ENCODE results near the gene GRM1.

The GRM1 gene

GRCh38 chr6:146336191-146336590 lies 307.3 kb downstream of the GRM1 start:
- no peak for DNase-seq (ENCODE audit: low spot score)

DNA sequence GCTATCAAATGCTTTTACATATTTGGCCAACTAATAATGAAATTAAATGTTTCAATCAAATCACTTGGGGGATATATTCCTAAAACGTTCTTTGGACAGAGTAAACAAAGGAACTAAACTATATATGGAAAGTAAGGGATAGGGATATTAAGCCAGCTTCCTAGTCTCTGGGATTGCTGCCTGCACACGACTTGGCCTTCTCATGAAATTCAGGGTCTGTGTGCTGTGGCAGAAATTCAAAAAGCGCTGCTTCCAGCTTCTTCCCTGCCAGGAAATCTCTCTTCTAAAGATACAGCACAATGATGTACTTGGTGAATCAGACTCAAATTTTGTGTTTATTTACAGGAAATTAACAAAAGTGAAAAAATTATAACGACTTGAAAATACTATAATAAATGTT lies 308.5 kb downstream of the GRM1 start:
- no peak for DNase-seq (ENCODE audit: low spot score)

GRCh38 chr6:146339716-146340115 lies 310.9 kb downstream of the GRM1 start:
- DNase-seq (ENCODE audit: low spot score): no peak

DNA sequence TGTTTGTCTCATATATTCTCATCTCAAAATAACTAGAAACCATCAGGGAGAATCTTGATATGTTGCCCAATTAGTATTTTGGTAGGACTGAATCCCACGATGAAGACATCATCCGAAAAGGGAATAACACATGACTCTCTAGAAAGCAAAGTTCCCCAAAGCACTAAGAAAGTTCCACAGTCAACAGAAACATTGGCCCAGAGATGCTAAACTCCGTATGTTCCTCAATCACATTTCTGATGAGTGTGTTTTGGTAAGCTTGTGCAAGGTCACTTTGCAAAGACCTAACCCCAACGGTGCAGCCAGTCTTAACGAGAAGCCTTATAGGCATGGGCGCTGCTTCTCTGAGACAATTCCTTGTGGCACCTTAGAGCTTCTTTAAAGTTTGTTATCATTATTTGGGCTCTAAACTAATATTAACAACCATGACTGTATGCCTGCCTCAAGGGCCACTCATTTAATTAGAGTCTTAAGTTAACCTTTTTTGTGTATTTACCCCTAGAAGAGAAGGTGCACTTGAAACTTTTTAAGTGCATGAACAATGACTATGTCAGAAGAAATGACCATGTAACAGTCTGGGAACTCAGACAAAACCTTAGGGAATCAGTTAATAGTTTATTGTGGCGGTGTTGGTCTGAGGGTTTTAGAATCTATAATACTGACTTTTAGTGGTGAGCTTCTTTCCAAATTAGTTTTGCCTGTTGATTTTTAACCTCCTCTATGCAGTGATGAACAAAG lies 312.8 kb downstream of the GRM1 start:
- no peak for DNase-seq (ENCODE audit: low spot score)

DNA sequence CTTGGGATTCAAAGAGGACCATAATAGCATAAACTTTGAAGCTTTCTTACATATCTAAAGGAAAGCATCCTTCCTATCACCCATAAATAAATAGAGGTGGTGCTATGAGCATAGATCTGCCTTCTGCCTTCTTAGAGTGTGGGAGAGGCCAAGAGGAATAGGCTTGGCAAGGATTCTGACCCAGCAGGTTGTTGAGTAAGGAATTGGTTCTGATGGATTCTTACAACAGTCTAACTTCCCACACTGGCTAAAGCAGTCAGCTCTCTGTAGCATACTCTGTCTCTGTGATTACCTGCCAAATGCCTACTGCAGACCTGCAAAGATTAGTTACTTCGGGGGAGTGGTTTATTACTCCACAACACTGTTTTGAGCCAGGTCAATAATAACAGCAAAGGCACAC lies 316.7 kb downstream of the GRM1 start:
- DNase-seq (ENCODE audit: low spot score): no peak

- DNase-seq (ENCODE audit: low spot score): no peak
Observed at GRCh38 chr6:146347090-146347489, 318.2 kb downstream of the GRM1 start.

DNA sequence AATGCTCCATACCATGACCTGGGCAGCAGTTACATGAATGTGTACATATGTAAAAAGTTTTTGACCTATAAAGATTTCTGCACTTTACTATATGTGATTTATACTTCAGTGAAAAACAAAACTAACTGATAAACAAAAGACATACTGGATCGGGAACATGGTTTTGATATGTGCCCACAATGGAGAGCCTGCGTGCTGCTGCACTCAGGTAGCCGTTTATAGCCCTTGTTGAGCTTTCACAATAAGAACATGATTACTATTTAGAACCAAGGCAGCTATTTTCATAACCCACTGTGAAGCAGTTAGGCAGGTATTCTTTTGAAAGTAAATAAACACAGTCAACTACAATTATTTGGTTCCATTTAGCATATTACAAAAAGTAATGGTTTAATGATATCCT lies 318.8 kb downstream of the GRM1 start:
- DNase-seq (ENCODE audit: low spot score): no peak

- no peak for DNase-seq (ENCODE audit: low spot score)
Observed at GRCh38 chr6:146351018-146351417, 322.2 kb downstream of the GRM1 start.

DNA sequence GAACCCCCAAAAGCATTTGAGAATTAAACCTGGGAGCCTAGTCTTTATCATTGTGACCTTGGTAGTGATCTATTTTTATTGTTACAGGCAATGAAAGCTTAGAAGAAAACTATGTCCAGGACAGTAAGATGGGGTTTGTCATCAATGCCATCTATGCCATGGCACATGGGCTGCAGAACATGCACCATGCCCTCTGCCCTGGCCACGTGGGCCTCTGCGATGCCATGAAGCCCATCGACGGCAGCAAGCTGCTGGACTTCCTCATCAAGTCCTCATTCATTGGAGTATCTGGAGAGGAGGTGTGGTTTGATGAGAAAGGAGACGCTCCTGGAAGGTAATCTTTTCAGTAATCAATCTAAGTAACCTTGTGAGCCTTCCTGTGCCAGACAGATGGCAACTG lies 323.3 kb downstream of the GRM1 start:
- no peak for DNase-seq (ENCODE audit: low spot score)

GRCh38 chr6:146354451-146354850 lies 325.6 kb downstream of the GRM1 start:
- no peak for DNase-seq (ENCODE audit: low spot score)

DNA sequence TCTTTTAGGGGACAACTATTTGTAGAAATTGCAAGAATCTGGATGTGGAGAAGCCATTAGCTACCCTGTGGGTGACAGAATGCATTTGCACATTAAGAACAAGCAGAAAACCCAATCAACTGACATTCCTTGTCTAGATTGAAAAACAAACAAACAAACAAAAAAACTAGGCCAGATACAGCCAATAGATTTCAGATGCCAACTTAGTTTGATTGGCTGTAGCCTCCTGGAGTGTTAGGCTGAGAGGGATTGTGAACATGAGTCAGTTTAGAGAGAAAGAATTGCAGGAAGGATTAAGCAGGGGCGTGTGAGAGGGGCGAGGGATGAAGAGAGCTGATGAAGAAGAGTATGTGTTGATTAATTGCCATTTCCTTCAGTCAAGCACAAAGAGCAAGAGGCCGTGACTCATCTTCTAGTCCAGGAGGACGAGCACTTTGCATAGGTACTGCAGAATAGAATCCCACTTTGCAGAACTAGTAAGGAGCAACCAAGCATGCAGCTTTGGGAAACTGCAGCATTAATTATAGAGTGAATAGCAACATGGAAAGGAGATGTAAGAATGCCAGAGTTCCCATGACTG lies 326.7 kb downstream of the GRM1 start:
- DNase-seq (ENCODE audit: low spot score): no peak

DNA sequence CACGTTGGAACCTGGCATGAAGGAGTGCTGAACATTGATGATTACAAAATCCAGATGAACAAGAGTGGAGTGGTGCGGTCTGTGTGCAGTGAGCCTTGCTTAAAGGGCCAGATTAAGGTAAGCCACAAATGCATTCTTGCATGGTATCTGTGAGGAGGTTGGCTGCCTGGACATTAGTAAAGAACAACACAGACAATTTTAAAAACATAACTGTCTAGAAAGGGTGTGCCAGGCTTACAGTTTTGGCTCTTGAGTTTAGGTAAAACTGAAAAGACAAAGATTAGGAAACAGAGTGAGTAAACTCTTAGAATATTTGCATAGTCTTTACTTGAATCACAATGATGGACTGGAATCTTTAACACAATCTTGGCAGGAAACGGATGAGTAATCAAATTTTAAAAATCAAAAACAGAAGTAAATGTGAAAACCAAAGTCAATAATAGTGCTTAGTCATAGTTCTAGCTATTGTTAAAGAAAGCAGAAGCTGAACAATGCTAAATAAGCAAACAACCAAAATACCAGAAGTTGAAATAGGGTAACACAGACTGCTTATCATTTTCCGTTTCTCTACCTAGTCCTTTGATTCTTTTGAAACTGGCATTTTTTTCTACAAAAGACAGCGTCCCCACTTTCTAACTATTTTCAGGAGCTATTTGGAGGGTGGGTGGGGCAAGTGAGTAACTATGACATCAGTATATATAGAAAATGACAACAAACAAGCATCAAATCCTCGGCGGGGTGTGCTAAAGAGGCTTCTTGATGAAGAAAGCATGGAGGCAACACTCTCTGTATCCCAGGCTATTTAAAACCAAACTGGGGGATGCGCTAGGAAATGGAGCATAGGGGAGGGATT lies 328.9 kb downstream of the GRM1 start:
- DNase-seq (ENCODE audit: low spot score): no peak

- DNase-seq (ENCODE audit: low spot score): no peak
Observed at GRCh38 chr6:146358431-146359046, 329.7 kb downstream of the GRM1 start.

DNA sequence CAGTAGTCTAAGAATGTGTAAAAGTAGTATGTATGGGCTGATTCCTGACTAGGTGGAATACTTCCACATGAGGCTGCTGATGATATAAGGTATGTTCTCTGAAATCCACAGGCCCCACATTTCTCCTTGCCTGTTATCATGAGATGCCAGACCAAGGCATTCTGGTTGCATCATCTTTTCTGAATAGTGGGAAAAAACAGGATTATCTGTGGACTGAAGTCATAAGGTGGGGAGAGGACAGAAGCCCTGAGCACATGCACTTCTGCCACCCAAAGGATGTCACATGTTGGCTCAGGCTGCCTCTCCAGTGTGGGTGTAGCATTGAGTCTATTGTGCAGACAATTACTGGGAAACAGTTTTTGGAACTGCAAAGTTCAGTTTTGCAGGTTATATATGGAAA lies 330.3 kb downstream of the GRM1 start:
- no peak for DNase-seq (ENCODE audit: low spot score)

DNA sequence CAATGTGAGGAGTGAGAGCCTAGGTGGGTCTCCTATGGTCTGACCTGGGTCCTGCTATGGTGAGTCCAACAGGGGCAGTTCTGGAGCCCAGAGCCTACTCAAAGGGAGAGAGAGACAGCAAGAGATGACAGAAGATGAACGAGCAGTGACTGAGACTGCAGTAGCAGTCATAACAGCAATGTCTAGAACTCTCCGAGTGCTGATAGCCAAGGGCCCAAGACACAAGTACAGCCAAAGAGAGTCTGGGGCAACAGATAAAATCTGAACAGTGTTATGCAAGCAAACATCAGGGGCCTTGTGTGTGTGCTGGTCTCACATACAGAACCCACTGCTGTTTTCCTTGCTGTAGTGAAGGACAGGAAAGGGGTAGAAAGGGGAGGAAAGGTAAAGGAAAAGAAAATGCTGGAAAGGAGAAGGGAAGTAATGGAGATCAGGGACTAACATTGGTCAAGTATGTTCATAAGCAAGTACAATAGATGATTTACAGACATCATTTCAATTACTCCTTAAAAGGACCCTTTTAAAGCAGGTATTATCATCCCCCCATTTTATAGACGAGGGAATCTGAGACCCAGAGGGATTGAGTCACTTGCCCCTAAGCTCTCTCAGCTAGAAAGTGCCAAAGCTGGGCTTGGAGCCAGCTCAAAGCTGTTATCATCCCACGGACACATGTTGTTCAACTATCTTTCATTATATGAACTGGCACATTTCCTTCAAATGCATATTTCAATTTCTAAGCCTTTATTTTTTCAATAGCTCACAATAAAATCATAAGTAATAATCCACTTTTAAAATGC lies 332.5 kb downstream of the GRM1 start:
- no peak for DNase-seq (ENCODE audit: low spot score)

DNA sequence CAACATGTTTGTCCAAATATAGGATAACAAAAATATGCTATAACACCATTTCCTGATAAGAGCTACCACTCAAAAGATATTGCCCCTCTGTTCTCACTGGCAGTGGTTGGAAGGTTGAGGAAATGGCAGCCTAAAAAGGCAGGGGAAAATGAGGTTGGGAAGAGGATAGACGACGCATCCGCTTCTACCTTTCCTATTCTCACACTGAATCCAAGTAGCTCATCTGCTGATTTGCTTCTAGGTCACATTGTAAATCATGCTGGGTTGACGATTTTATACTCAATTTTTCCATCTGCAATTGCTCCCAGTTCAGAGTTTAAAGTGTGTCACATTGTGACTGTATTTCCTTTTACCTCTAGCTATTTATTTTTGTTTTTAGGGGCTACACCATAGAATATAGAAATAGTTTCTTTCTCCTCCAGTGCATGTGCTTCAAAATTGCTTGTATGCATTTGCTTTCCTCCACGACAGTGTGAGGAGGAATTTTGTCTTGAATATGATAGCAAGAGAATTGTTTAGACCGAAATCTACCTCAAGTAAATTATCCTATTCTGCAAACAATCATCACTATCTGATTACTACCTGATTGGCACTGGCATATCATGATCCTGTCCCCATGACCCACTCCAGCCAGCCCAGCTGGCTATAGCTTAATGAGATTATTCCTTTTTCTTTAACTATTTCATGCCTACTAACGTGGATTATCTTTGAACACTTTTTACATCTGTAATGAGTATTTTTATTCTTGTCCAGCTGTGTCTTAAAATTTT lies 335.2 kb downstream of the GRM1 start:
- no peak for DNase-seq (ENCODE audit: low spot score)

GRCh38 chr6:146364816-146365594 lies 336.1 kb downstream of the GRM1 start:
- DNase-seq (ENCODE audit: low spot score): no peak

DNA sequence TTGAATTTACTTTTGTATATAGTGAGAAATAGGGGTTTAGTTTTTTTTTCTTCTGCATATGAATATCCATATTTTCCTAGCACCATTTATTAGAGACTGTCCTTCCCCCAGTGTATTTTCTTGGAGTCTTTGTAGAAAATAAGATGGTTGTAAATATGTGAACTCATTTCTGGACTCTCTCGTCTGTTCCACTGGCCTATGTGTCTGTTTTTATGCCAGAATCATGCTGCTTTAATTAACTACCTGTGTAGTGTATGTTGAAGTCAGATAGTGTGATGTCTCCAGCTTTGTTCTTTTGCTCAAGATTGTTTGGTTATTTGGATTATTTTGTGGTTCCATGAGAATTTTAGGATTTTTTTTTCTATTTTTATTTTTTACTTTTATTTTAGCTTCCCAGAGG lies 338.2 kb downstream of the GRM1 start:
- no peak for DNase-seq (ENCODE audit: low spot score)

- no peak for DNase-seq (ENCODE audit: low spot score)
Observed at GRCh38 chr6:146369866-146370265, 341.0 kb downstream of the GRM1 start.

GRCh38 chr6:146381486-146381885 lies 352.6 kb downstream of the GRM1 start:
- DNase-seq (ENCODE audit: low spot score): no peak

Data from germinal center (tissue), 1 donor.